Panc1 (cell line): ENCODE measurements around the gene IKZF3.
A peak's percentile ranks its signal among the peaks of the same experiment; 100 is the strongest.

Source experiments
- POLR2AphosphoS5 ChIP-seq: IDR thresholded peaks from 2 replicates; pipeline ENCODE4 v1.6.1; 2012; ENCODE audit warnings: mild to moderate bottlenecking, low read depth, low read length, moderate library complexity
- SIN3A ChIP-seq: IDR thresholded peaks from 2 replicates; pipeline ENCODE4 v1.6.1; 2012; ENCODE audit warnings: low read depth, mild to moderate bottlenecking, low read length, moderate library complexity, borderline replicate concordance; ENCODE audit not compliant: insufficient read depth
- TF ChIP-seq, protein P1 (sequence below): fragments of 450-650 bp; IDR thresholded peaks from 2 replicates; pipeline ENCODE4 v1.5.1; 2017; ENCODE audit warnings: mild to moderate bottlenecking

DNA sequence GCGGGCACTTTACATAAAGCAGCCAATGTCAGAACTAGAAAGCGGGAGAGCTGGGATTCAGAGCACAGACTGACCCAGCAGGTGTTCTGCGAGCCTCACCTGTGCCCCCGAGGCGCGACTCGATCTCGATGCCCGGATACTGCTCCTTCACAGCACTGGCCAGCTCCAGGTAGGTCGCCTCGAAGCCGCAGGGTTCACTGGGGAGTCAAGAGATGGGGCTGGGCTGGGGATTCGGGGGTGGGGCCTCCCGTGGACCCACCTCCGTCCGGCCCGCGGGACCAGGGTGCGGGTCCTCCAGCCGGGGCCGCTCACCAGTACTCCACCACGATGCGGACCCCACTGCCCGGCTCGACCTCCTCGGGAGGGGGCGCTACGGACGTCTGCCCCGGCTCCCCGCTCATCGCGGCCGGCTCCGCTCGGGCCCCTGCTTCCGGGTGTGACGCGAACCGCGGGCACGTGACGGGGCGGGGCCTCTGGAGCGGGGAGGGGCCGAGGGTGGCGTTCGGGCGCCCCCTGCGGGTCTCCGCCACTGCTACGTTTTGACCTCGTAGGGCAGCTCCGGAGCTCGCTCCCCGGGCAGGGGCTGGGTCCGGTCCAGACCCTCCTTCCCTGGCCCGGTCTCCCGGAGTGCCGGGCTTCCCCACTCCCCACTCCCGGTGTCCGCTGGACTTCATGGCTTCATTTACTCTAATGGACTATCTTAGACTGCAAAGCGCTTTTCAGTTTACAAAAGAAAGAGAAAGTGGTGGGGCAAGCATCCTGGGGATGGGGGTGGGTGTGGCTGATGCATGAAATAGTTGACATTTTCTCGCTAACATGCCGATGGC is 133.8 kb downstream of the IKZF3 start, which contains the start of gene MIEN1:
- TF ChIP-seq, protein P1, sequence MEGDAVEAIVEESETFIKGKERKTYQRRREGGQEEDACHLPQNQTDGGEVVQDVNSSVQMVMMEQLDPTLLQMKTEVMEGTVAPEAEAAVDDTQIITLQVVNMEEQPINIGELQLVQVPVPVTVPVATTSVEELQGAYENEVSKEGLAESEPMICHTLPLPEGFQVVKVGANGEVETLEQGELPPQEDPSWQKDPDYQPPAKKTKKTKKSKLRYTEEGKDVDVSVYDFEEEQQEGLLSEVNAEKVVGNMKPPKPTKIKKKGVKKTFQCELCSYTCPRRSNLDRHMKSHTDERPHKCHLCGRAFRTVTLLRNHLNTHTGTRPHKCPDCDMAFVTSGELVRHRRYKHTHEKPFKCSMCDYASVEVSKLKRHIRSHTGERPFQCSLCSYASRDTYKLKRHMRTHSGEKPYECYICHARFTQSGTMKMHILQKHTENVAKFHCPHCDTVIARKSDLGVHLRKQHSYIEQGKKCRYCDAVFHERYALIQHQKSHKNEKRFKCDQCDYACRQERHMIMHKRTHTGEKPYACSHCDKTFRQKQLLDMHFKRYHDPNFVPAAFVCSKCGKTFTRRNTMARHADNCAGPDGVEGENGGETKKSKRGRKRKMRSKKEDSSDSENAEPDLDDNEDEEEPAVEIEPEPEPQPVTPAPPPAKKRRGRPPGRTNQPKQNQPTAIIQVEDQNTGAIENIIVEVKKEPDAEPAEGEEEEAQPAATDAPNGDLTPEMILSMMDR: peak; percentile 96
- TF ChIP-seq SIN3A: peak; percentile 80
- TF ChIP-seq POLR2AphosphoS5: peak; percentile 87
